A673 (cell line): ENCODE results near the gene THSD4.

Source experiments
- CTCF ChIP-seq: fragments of 300-800, 200-600 bp; sonication (generic); conservative IDR thresholded peaks from 2 replicates; pipeline ENCODE4 v1.5.1; 2017; ENCODE audit warnings: low read depth, mild to moderate bottlenecking, antibody characterized with exemption, low read length, moderate library complexity, mixed read lengths
- EZH2 ChIP-seq: fragments of 200-600 bp; sonication (generic); IDR thresholded peaks from 2 replicates; pipeline ENCODE4 v1.6.1; 2017; ENCODE audit warnings: borderline replicate concordance, low read depth, mild to moderate bottlenecking, mixed read lengths, antibody characterized with exemption, low read length; ENCODE audit not compliant: poor library complexity, severe bottlenecking

- no peak for TF ChIP-seq CTCF
- TF ChIP-seq EZH2: no peak
Observed at GRCh38 chr15:71316911-71317310, 201.6 kb downstream of the THSD4 start.
